CD4-positive, alpha-beta T cell (primary cell): ENCODE measurements around the gene EIF3CL. TPM values are rescaled to one million over a fixed set of nuclear protein-coding genes. Genes with fewer than 3 reads are reported as not detected.
"Not testable (repeated sequence)": the region's sequence is repeated elsewhere in the genome, so short reads cannot be mapped to it uniquely, and the experiment has no call there.

Experiments
- ATAC-seq: fragments of 200-7000 bp; cut with Tn5 transposase; one replicate; pipeline ENCODE4 v1.10.0; 2022; ENCODE audit warnings: mild to moderate bottlenecking; ENCODE audit not compliant: poor library complexity
- CTCF ChIA-PET: fragments of 350-600 bp; sonication (Branson Sonifier 250); formaldehyde crosslinking; loops from one replicate; lab custom pipeline; 2021; ENCODE audit warnings: antibody characterized with exemption, inconsistent platforms; lab: Charles Lee
- POLR2A ChIA-PET: fragments of 350-600 bp; sonication (Branson Sonifier 250); formaldehyde crosslinking; loops from one replicate; lab custom pipeline; 2021; ENCODE audit warnings: antibody characterized with exemption, inconsistent platforms; lab: Charles Lee
- DNase-seq, 14 experiments: peaks; one replicate each; pipeline ENCODE4 v3.0.0-alpha.2; 2013 to 2020; ENCODE audit warnings: mixed read lengths in 2 of 14
- H3K27ac ChIP-seq, 2 donors: one replicate each; pipeline versions ENCODE4 v1.5.1 to v1.7.0; 2013; ENCODE audit warnings: low read length in 2 of 2, low read depth in 1 of 2, mild to moderate bottlenecking in 1 of 2
- H3K27me3 ChIP-seq, 2 experiments: 1 replicate in 1 of 2; 2 replicates in 1 of 2; pipeline versions ENCODE4 v1.6.1 to v1.7.0; 2013; ENCODE audit warnings: low read length in 2 of 2, control low read depth in 1 of 2, mild to moderate bottlenecking in 1 of 2, moderate library complexity in 1 of 2; ENCODE audit not compliant: insufficient read depth in 2 of 2, control insufficient read depth in 1 of 2
- H3K36me3 ChIP-seq: one replicate; pipeline ENCODE4 v1.6.1; 2013; ENCODE audit warnings: low read length, control low read depth; ENCODE audit not compliant: insufficient read depth
- H3K4me1 ChIP-seq: one replicate; pipeline ENCODE4 v1.6.1; 2013; ENCODE audit warnings: low read length, control low read depth; ENCODE audit not compliant: insufficient read depth
- H3K4me3 ChIP-seq: one replicate; pipeline ENCODE4 v1.5.1; 2013; ENCODE audit warnings: mild to moderate bottlenecking, low read length, moderate library complexity
- H3K9me3 ChIP-seq, 2 experiments: 1 replicate in 1 of 2; 2 replicates in 1 of 2; pipeline versions ENCODE4 v1.6.1 to v1.7.0; 2013; ENCODE audit warnings: low read length in 2 of 2, mild to moderate bottlenecking in 2 of 2, control low read depth in 1 of 2, moderate library complexity in 1 of 2; ENCODE audit not compliant: control insufficient read depth in 1 of 2, insufficient read depth in 1 of 2
- H3K27ac Mint-ChIP-seq: one replicate; pipeline ENCODE4 v1.8.0; 2020; ENCODE audit warnings: mixed read lengths
- H3K27me3 Mint-ChIP-seq: one replicate; pipeline ENCODE4 v1.8.0; 2021; ENCODE audit warnings: mixed read lengths
- H3K36me3 Mint-ChIP-seq: one replicate; pipeline ENCODE4 v1.8.0; 2021; ENCODE audit warnings: low read depth, mixed read lengths
- H3K4me1 Mint-ChIP-seq: one replicate; pipeline ENCODE4 v1.8.0; 2021; ENCODE audit warnings: low read depth, mixed read lengths
- H3K4me3 Mint-ChIP-seq: one replicate; pipeline ENCODE4 v1.8.0; 2020; ENCODE audit warnings: mild to moderate bottlenecking, mixed read lengths
- H3K9me3 Mint-ChIP-seq: one replicate; pipeline ENCODE4 v1.8.0; 2020; ENCODE audit warnings: mixed read lengths
- intact Hi-C, 2 experiments: fragments of 100-400 bp; cut with DNase I in 1 of 2; cut with micrococcal nuclease in 1 of 2; formaldehyde crosslinking; loops; one replicate each; pipeline versions ENCODE4 v1.15.1 to v1.9.0; 2023 to 2025; cut with DNase I, micrococcal nuclease
- microRNA-seq: library from miRNA; unstranded; fragments of <30 nt; microRNA quantifications from one replicate; pipeline ENCODE4 v1.2.0, GENCODE V29; 2021; ENCODE audit warnings: borderline microRNAs expressed, borderline replicate concordance
- total RNA-seq, 174 experiments: library from RNA in 2 of 174; stranded (reverse) in 2 of 174; gene quantifications; one replicate each; pipeline ENCODE4 v1.2.3 and lab custom pipeline; 2021 to 2026

EIF3CL gene
- total RNA-seq, 2 experiments from 2014 or later, result 42.7 to 57.8 TPM

DNA sequence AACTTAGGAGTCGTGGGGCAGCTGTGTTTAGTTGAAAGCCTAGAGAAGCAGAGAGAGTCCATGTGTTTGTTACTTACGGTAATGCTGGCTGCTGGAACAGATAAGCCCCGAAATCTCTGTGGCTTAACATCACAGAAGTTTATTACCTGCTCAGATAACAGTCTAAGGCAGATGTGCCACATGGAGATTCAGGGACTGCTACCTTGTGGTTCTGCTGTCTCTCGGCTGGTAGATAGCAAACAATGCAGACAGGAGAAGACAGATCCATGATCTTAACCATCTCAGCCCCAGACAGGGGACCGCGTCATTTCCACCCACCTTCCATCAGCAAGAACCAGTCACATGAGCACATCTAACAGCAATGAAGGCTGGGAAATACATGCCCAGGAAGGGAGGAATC lies 71.0 kb downstream of the EIF3CL start:
- POLR2A ChIA-PET, DNase-seq, H3K27me3 Mint-ChIP-seq, CTCF ChIA-PET, H3K27ac ChIP-seq, H3K4me1 ChIP-seq, H3K27ac Mint-ChIP-seq, H3K4me3 Mint-ChIP-seq, H3K36me3 ChIP-seq, H3K36me3 Mint-ChIP-seq, ATAC-seq, H3K27me3 ChIP-seq, intact Hi-C loops, H3K4me3 ChIP-seq, H3K9me3 ChIP-seq, H3K9me3 Mint-ChIP-seq, H3K4me1 Mint-ChIP-seq: not testable (repeated sequence)

DNA sequence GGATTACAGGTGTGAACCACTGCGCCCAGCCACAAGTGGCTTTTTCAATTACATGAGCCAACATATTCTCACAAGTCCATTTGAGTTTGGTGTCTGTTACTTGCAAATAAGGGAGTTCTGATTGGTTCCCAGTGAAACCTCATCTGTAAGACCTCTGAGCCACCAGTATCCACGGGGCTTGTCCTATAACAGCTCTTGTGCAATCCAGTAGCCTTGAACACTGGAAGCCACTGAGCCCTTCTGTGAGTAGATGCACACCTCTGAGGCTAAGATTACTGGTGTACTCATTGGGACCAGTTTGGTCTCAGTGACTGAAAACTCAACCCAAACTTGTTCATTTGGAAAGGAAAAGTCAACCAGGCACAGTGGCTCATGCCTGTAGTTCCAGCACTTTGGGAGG lies 72.7 kb downstream of the EIF3CL start:
- H3K36me3 Mint-ChIP-seq, CTCF ChIA-PET, H3K4me3 ChIP-seq, H3K27me3 Mint-ChIP-seq, DNase-seq, H3K4me3 Mint-ChIP-seq, H3K36me3 ChIP-seq, H3K9me3 Mint-ChIP-seq, intact Hi-C loops, H3K4me1 Mint-ChIP-seq, H3K27ac ChIP-seq, H3K27me3 ChIP-seq, H3K4me1 ChIP-seq, H3K9me3 ChIP-seq, H3K27ac Mint-ChIP-seq, ATAC-seq: not testable (repeated sequence)
- POLR2A ChIA-PET, result interaction anchor here (0.6 kb wide), 1 partner anchor 21 kb away, joined by 4 read pairs; no protein-coding TSS in a partner anchor

DNA sequence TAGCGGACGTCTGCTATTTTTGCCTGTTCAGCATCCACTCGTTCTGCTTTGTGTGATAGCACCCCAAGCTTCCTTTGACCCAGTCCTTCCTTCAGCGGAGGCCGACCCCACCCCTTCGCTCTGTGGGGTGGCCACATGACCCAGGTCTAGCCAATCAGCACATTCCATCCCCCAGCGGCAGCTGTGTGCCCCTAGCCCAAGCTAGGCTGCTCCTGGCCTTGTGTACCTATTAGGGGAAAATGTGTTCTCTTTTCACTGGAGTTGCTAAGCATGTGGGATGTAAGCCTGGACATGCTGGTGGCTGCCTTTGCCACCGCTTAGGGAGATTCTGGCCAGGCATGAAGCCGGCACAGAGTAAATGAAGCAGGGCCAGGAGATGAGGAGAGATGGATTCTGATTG lies 73.4 kb downstream of the EIF3CL start:
- H3K27ac Mint-ChIP-seq, H3K27me3 Mint-ChIP-seq, H3K9me3 ChIP-seq, intact Hi-C loops, H3K4me1 ChIP-seq, H3K36me3 Mint-ChIP-seq, POLR2A ChIA-PET, DNase-seq, H3K36me3 ChIP-seq, H3K4me3 Mint-ChIP-seq, H3K27ac ChIP-seq, H3K27me3 ChIP-seq, H3K4me3 ChIP-seq, H3K9me3 Mint-ChIP-seq, H3K4me1 Mint-ChIP-seq, CTCF ChIA-PET: not testable (repeated sequence)
- ATAC-seq, result peak; percentile 68

Small RNAs within 50 kb of the gene (microRNA-seq; reads per million reads assigned to microRNA genes)
- not detected for gene MIR6862-1

Other genes with a start within 250 kb of the EIF3CL start
- 100 to 1,000 TPM; 378 to 390 TPM for gene XPO6, start 191.9 kb downstream of the EIF3CL start, total RNA-seq
- gene SBK1, start 111.3 kb downstream of the EIF3CL start, total RNA-seq, result 10 to 100 TPM; 13.0 to 13.5 TPM
- gene NPIPB6, start 40.3 kb downstream of the EIF3CL start, total RNA-seq, result 1 to 10 TPM; 2.3 to 2.4 TPM
- not detected for gene NPIPB7, start 68.5 kb upstream of the EIF3CL start, total RNA-seq
- gene CLN3, start 88.2 kb upstream of the EIF3CL start, total RNA-seq, result 10 to 100 TPM; 42.7 to 46.3 TPM
- 1 to 10 TPM; 5.6 to 6.1 TPM for gene APOBR, start 90.8 kb upstream of the EIF3CL start, total RNA-seq
- gene IL27, start 103.0 kb upstream of the EIF3CL start, total RNA-seq, result not detected
- gene NUPR1, start 135.1 kb upstream of the EIF3CL start, total RNA-seq, result not detected
- gene SGF29, start 150.1 kb upstream of the EIF3CL start, total RNA-seq, result 10 to 100 TPM; 38.9 to 40.3 TPM
- gene SULT1A2, start 193.2 kb upstream of the EIF3CL start, total RNA-seq, result under 1 TPM; 0.19 to 0.45 TPM
- gene SULT1A1, start 206.2 kb upstream of the EIF3CL start, total RNA-seq, result 10 to 100 TPM; 13.8 to 14.4 TPM
- under 1 TPM in 1 of 2 experiments, not detected in 1; 0.58 TPM for gene NPIPB8, start 234.2 kb upstream of the EIF3CL start, total RNA-seq